ENCODE results near the gene CSF2.

CSF2 gene

GRCh38 chr5:132073231-132074013 lies at the start of gene CSF2:
CSF2 (plus strand) TSS chr5:132073789; CDS start chr5:132073824, 35 bp downstream.
- DNase-seq: no peak

- no peak for DNase-seq
These were observed 49.5 kb upstream of the CSF2 start for GRCh38 chr5:132024117-132024435.

GRCh38 chr5:132024789-132025402 lies 48.7 kb upstream of the CSF2 start:
- no peak for DNase-seq

- DNase-seq: no peak
These were observed 48.1 kb upstream of the CSF2 start for GRCh38 chr5:132025403-132025971.

- DNase-seq: no peak
These were observed 47.0 kb upstream of the CSF2 start for GRCh38 chr5:132026516-132027008.

GRCh38 chr5:132027027-132027426 lies 46.6 kb upstream of the CSF2 start:
- no peak for DNase-seq

- no peak for DNase-seq
These were observed 43.8 kb upstream of the CSF2 start for GRCh38 chr5:132029609-132030330.

GRCh38 chr5:132030610-132031009 lies 43.0 kb upstream of the CSF2 start:
- DNase-seq: no peak

- DNase-seq: no peak
These were observed 41.4 kb upstream of the CSF2 start for GRCh38 chr5:132032196-132032595.

GRCh38 chr5:132033122-132033521 lies 40.5 kb upstream of the CSF2 start:
- DNase-seq: no peak

- DNase-seq: no peak
These were observed 36.2 kb upstream of the CSF2 start for GRCh38 chr5:132037353-132037752.

GRCh38 chr5:132044207-132044606 lies 29.4 kb upstream of the CSF2 start:
- no peak for DNase-seq

GRCh38 chr5:132046880-132047299 lies 26.7 kb upstream of the CSF2 start:
- DNase-seq: no peak

GRCh38 chr5:132049093-132049492 lies 24.5 kb upstream of the CSF2 start:
- DNase-seq: no peak

GRCh38 chr5:132049559-132049958 lies 24.0 kb upstream of the CSF2 start:
- DNase-seq: no peak

- DNase-seq: no peak
These were observed 23.5 kb upstream of the CSF2 start for GRCh38 chr5:132050136-132050535.

GRCh38 chr5:132050661-132051552 lies 22.7 kb upstream of the CSF2 start:
- no peak for DNase-seq

- DNase-seq: no peak
These were observed 21.1 kb upstream of the CSF2 start for GRCh38 chr5:132052520-132052919.

GRCh38 chr5:132053483-132053882 lies 20.1 kb upstream of the CSF2 start:
- no peak for DNase-seq

- DNase-seq: no peak
These were observed 19.4 kb upstream of the CSF2 start for GRCh38 chr5:132054031-132054696.

GRCh38 chr5:132054697-132055440 lies 18.7 kb upstream of the CSF2 start:
- no peak for DNase-seq

All from NCI-H1436 treated with DMSO at 0.1 percent for 48 hours (cell line).